Activated CD8-positive, alpha-beta memory T cell treated with anti-CD3 and anti-CD28 coated beads for 48 hours (primary cell): ENCODE data around the gene L3MBTL2.
"Not testable (repeated sequence)": the region's sequence is repeated elsewhere in the genome, so short reads cannot be mapped to it uniquely, and the experiment has no call there.

Experiments
- DNase-seq, 3 experiments: peaks; one replicate each; pipeline ENCODE4 v3.0.0-alpha.2; 2020; ENCODE audit warnings: low read depth in 2 of 3, low spot score in 2 of 3

The L3MBTL2 gene

GRCh38 chr22:41240377-41241132, 35.4 kb downstream of the L3MBTL2 start, which contains the start of gene CHADL:
CHADL (minus strand) TSS chr22:41240931; CDS start chr22:41240881, 50 bp downstream.
- DNase-seq, result no peak

- DNase-seq, result no peak
These were observed 36.1 kb downstream of the L3MBTL2 start for GRCh38 chr22:41241133-41241676.

GRCh38 chr22:41242396-41243117, 37.4 kb downstream of the L3MBTL2 start:
- no peak for DNase-seq

GRCh38 chr22:41243361-41243760, 38.2 kb downstream of the L3MBTL2 start:
- no peak for DNase-seq

- no peak for DNase-seq
These were observed 40.9 kb downstream of the L3MBTL2 start for GRCh38 chr22:41245917-41246499.

GRCh38 chr22:41247703-41248102, 42.6 kb downstream of the L3MBTL2 start:
- DNase-seq, result no peak

- no peak for DNase-seq
These were observed 43.2 kb downstream of the L3MBTL2 start for GRCh38 chr22:41248314-41248713.

GRCh38 chr22:41248758-41249157, 43.6 kb downstream of the L3MBTL2 start:
- DNase-seq, result no peak

GRCh38 chr22:41249442-41249841, 44.3 kb downstream of the L3MBTL2 start:
- DNase-seq, result no peak

GRCh38 chr22:41250127-41250526, 45.0 kb downstream of the L3MBTL2 start:
- DNase-seq, result no peak

- no peak for DNase-seq
These were observed 47.3 kb downstream of the L3MBTL2 start for GRCh38 chr22:41252365-41252764.

- DNase-seq, result no peak
These were observed 49.1 kb downstream of the L3MBTL2 start for GRCh38 chr22:41254230-41254629.

- DNase-seq, result no peak
These were observed 51.4 kb downstream of the L3MBTL2 start for GRCh38 chr22:41256254-41257253.

- DNase-seq, result no peak
These were observed 52.6 kb downstream of the L3MBTL2 start for GRCh38 chr22:41257696-41258095.

GRCh38 chr22:41259756-41260155, 54.6 kb downstream of the L3MBTL2 start:
- DNase-seq, result not testable (repeated sequence)

- no peak for DNase-seq
These were observed 55.8 kb downstream of the L3MBTL2 start for GRCh38 chr22:41260871-41261270.

- no peak for DNase-seq
These were observed 56.6 kb downstream of the L3MBTL2 start for GRCh38 chr22:41261541-41262249.

GRCh38 chr22:41262250-41262765, 57.2 kb downstream of the L3MBTL2 start:
- DNase-seq, result no peak

GRCh38 chr22:41263704-41264103, 58.6 kb downstream of the L3MBTL2 start:
- DNase-seq, result no peak
